Pulmonary artery endothelial cell (primary cell): ENCODE measurements around the gene CACNG1. TPM values are rescaled to one million over a fixed set of nuclear protein-coding genes. Genes with fewer than 3 reads are reported as not detected.
"Not testable (repeated sequence)": the region's sequence is repeated elsewhere in the genome, so short reads cannot be mapped to it uniquely, and the experiment has no call there.

ENCODE experiments used
- DNase-seq: peaks from one replicate; pipeline ENCODE4 v3.0.0-alpha.2; 2011; ENCODE audit warnings: low read depth, low spot score
- total RNA-seq: library from RNA; depleted of rRNA; stranded (reverse); fragments of >200 nt; gene quantifications from 2 replicates; pipeline ENCODE4 v1.2.3, GENCODE V29; 2014

Gene CACNG1
- total RNA-seq, 1 donor from 2014 or later, result not detected

- no peak for DNase-seq
Measured at GRCh38 chr17:67025216-67025792, 19.1 kb upstream of the CACNG1 start.

GRCh38 chr17:67026341-67026740, 18.0 kb upstream of the CACNG1 start:
- DNase-seq, result no peak

- no peak for DNase-seq
Measured at GRCh38 chr17:67027031-67027628, 17.2 kb upstream of the CACNG1 start.

DNA sequence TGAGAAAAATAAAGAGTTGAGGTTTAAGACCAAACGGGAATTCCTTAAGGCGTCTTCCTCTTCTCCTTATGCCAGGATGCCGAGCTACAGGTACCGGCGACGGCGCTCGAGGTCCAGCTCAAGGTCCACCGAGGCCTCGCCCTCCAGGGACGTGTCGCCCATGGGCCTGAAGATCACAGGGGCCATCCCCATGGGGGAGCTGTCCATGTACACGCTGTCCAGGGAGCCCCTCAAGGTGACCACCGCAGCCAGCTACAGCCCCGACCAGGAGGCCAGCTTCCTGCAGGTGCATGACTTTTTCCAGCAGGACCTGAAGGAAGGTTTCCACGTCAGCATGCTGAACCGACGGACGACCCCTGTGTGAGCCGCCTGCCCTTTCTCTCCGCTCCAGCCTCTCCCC, 13.7 kb upstream of the CACNG1 start:
- no peak for DNase-seq

DNA sequence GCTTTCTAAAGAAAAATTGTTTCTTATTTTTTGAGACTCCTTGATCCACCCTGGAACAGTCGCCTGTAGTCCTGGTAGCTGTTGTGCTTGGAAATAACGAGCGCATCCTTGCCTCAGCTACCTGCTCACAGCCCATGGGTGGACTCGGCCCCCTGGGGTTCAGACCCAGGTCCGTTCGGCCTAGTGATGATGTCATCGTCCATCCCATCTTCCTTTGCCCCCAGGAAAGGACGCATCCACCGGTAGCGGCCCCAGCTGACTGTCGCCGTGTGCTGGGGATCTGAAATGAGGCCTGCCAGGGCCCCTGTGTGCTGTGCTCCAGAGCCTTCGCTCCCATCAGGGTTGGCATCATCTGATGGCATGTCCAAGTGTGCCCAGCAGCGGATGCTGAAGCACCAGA, 12.0 kb upstream of the CACNG1 start:
- DNase-seq, result no peak

DNA sequence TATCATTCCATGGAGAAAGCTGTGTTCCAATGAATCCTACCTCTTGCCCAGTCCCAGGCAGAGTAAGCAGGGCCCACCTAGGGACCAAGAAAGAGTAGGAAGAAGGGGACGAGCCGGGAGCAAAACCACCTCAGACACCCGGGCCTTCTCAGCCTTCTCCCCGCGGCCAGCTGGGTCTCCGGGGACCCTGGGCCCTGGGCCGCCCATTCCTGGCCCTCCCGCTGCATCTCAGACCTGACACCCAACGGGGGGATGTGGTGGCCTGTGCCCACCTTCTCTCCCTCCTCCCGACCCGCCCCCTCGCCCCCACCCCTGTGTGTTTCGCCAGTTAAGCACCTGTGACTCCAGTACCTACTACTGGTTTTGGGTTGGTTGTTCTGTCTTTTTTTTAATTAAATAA, 11.4 kb upstream of the CACNG1 start:
- DNase-seq, result no peak

- no peak for DNase-seq
Measured at GRCh38 chr17:67033613-67034012, 10.7 kb upstream of the CACNG1 start.

DNA sequence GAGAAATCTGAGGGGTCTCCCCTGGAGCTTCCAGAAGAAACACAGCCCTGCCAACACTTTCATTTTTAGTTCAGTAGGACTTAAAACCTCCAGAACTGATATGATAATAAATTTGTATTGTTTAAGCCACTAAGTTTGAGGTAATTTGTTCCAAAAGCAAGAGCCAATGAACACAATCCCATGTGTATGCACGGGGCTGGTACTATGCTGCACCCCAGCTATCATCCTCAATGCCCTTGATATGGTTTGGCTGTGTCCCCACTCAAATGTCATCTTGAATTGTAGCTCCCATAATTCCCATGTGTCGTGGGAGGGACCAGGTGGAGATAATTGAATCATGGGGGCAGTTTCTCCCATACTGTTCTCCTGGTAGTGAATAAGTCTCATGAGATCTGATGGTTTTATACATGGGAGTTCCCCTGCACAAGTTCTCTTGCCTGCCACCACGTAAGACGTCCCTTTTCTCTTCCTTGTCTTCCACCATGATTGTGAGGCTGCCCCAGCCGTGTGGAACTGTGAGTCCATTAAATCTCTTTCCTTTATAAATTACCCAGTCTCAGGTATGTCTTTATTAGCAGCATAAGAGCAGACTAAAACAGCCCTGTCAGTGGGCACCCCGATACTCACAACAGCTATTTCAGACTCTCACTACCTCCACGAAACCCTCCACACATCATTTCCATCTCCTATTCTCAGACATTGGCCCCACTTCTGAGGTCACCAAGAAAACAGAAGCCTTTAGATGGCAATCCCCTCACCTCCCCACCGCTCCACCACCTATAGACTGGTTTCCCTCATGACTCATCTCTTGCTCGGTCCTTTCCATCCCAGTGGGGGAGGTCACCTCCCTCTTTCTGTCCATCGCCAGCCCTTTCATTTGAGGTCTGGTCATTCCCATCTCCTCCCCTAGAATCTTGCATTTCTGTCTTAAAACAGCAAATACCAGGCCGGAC, 8.9 kb upstream of the CACNG1 start:
- no peak for DNase-seq

GRCh38 chr17:67038861-67039365, 5.4 kb upstream of the CACNG1 start:
- DNase-seq, result no peak

GRCh38 chr17:67040652-67041051, 3.7 kb upstream of the CACNG1 start:
- no peak for DNase-seq

- DNase-seq, result not testable (repeated sequence)
Measured at GRCh38 chr17:67041119-67041518, 3.2 kb upstream of the CACNG1 start.

GRCh38 chr17:67041531-67041930, 2.8 kb upstream of the CACNG1 start:
- no peak for DNase-seq

- DNase-seq, result no peak
Measured at GRCh38 chr17:67041941-67042899, 2.1 kb upstream of the CACNG1 start.

DNA sequence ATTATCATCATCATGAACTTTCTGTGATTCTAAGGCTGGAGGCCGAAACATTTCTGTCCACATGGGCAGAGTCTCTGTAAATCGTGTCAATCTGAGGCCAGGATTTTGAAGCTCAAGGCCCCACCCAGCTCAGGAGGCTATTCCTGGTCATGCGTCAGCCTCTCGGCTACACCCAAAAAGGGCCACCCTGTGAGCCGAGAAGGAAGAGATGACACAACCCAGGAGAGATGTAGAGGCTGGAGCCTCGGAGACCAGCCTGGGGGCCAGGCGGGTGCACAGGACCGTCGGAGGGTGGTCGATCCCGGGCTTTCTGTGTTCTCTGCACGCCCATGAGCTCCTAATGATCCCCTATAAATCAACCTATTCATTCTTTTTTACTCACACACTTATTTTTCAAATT, 1.1 kb upstream of the CACNG1 start:
- no peak for DNase-seq

DNA sequence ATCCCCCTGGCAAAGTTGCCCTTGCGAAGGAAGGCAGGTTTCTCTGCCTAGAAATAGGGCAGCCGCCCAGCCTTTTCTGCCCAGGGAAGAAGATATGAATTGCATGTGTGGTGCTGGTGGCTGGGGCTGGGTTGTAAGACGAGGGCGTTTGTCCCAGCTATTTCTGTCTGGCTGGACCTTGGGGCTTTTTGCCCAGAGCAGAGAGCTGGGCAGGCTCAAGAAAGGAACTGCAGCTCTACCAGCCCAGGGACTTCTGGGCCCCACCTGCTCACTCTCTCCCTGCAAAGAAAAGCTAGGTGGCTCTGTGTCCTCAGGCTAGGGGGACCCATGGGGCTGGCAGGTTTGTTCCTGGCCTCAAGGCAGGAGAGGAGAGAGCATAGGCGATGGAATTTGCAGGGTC, 586 bp downstream of the CACNG1 start:
- no peak for DNase-seq

GRCh38 chr17:67046398-67046797, 2.0 kb downstream of the CACNG1 start:
- no peak for DNase-seq

DNA sequence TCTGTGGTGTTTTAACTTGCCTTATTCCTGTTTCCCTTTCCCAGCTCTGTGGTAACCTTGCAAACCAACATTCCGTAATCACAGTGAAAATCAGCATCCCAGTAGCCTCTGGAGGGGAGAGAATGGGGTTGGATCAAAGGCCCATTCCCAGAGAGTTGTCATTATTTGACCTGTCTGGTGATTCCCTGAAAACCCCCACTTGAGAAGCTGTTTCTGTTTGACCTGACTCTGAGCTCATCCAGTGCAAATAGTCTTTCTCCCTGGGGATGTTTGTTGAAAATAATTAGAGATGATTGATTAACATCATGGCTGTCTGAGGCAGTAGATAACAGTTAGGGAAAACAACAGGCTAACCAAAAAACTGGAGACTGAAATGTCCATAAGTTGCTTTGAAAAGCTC, 3.0 kb downstream of the CACNG1 start:
- no peak for DNase-seq

- no peak for DNase-seq
Measured at GRCh38 chr17:67049025-67049739, 4.8 kb downstream of the CACNG1 start.

DNA sequence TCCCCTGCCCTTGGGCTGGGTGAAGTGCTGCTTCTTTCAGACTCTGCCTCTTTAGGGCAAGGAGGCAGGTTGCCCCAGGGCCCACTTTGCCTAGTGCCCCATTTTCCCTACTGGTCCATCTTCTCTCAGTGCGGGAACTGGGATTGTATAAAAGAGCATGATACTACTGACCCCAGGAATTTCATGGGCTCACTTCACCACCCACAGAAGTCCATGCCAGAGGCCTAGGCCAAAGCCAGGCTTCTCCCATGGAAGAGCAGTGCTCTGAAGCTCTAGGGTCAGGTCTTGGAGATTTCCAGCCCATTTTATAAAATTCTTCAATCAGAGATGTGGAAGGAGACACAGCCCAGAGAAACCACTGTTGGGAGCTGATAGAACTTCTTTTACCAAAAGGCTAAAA, 5.7 kb downstream of the CACNG1 start:
- DNase-seq, result no peak

- no peak for DNase-seq
Measured at GRCh38 chr17:67050471-67051154, 6.3 kb downstream of the CACNG1 start.
